Heart right ventricle (tissue), 16 donors: ENCODE data around the gene KIF16B. TPM values are rescaled to one million over a fixed set of nuclear protein-coding genes. Genes with fewer than 3 reads are reported as not detected.

Source experiments
- ATAC-seq, 8 donors: fragments of 200-7000 bp; cut with Tn5 transposase; one replicate each; pipeline ENCODE4 v1.9.1; 2020; ENCODE audit warnings: mild to moderate bottlenecking in 8 of 8, moderate library complexity in 8 of 8, moderate number of reproducible peaks in 1 of 8
- DNase-seq, 2 donors: peaks; one replicate each; pipeline ENCODE4 v3.0.0-alpha.2; 2020
- H3K27ac ChIP-seq, 10 donors: fragments of 200-600 bp; sonication (generic) in 2 of 10; one replicate each; pipeline versions ENCODE4 v1.5.0 to v1.8.0; 2020 to 2022; ENCODE audit warnings: mild to moderate bottlenecking in 3 of 10
- H3K27me3 ChIP-seq, 7 donors: fragments of 200-600 bp; one replicate each; pipeline ENCODE4 v1.8.0; 2021 to 2022; ENCODE audit warnings: mild to moderate bottlenecking in 2 of 7
- H3K36me3 ChIP-seq, 9 donors: fragments of 200-600 bp; sonication (generic) in 1 of 9; one replicate each; pipeline versions ENCODE4 v1.5.0 to v1.8.0; 2020 to 2022; ENCODE audit warnings: mild to moderate bottlenecking in 2 of 9
- H3K4me1 ChIP-seq, 9 donors: fragments of 200-600 bp; sonication (generic) in 1 of 9; one replicate each; pipeline versions ENCODE4 v1.5.0 to v1.8.0; 2020 to 2022; ENCODE audit warnings: mild to moderate bottlenecking in 4 of 9
- H3K4me3 ChIP-seq, 10 donors: fragments of 200-600 bp; sonication (generic) in 2 of 10; one replicate each; pipeline versions ENCODE4 v1.5.0 to v1.8.0; 2020 to 2022; ENCODE audit warnings: mild to moderate bottlenecking in 7 of 10, moderate library complexity in 2 of 10
- H3K9me3 ChIP-seq, 11 donors: fragments of 200-600 bp in 10 of 11; sonication (generic) in 2 of 11; one replicate each; pipeline versions ENCODE4 v1.5.0 to v1.8.0; 2013 to 2022; ENCODE audit warnings: mild to moderate bottlenecking in 2 of 11, control low read depth in 1 of 11, moderate library complexity in 1 of 11
- WGBS, 2 donors: extraction: QIAGEN DNeasy Blood & Tissue Kit; methylation state at CpG; one replicate each; pipeline ENCODE4 v1.1.7; 2013; ENCODE audit warnings: inconsistent platforms in 1 of 2; 5-methylcytosine and 5-hydroxymethylcytosine counted together
- intact Hi-C, 10 donors: fragments of 100-400 bp; cut with DNase I; formaldehyde crosslinking; loops; one replicate each; pipeline versions ENCODE4 v1.11.1 to v1.14.2; 2022
- polyA plus RNA-seq, 2 donors: library from polyadenylated mRNA; stranded (reverse); fragments of 200-250 nt; gene quantifications; one replicate each; pipeline ENCODE4 v1.2.3, GENCODE V29; 2013
- total RNA-seq, 10 donors: library from RNA; stranded (reverse); fragmentation: NEBNext Ultra II Directional in 3 of 10; extraction: Animal tissue kit (Norgen Biotek cat#: 25700) in 3 of 10; gene quantifications; one replicate each; pipeline versions ENCODE4 v1.2.1 to v1.2.4, GENCODE V29; 2021 to 2023
- TF ChIP-seq, protein P1 (sequence below), 9 donors: fragments of 200-600 bp; sonication (generic) in 2 of 9; IDR thresholded peaks; one replicate each; pipeline versions ENCODE4 v1.5.0 to v1.8.0; 2021 to 2022; ENCODE audit warnings: antibody characterized with exemption in 9 of 9, mild to moderate bottlenecking in 5 of 9, moderate library complexity in 1 of 9
- donor health status: Arrhythmogenic right ventricular cardiomyopathy.
- donor health status: ischemic (EF 13 %, LVEDD 7.1; RV severe dilation, severe dysfunction).
- donor health status: healthy with polysubstance abuse.
- donor health status: DM: no; HTN: yes; CAD: no.
- donor health status: DM: no; HTN: no; CAD: no.
- donor health status: ischemic (EF 25% LVEDD 6.9; RV normal size, moderate dysfunction).
- donor health status: ischemic (EF 25% LVEDD 5.7; RV mildly dilated, moderate dysfunction).
- donor health status: healthy.
- donor health status: DM: yes; HTN: yes; CAD: no.
- donor health status: Ischemic cardiomyopathy.
- donor health status: ischemic (EF 35%, LVEDD 5.7; RV mildly dilated, moderate dysfunction).
- donor health status: nonischemic (EF 11% LVEDD 7.7; RV severe dilation, severe dysfunction).
- donor health status: DM: yes; HTN: yes; CAD: no.
- donor health status: PGD.
- donor health status: ischemic (EF 29% LVEDD 5.4; RV normal size, mild dysfunction).
- donor health status: nonischemic (EF 23%, LVEDD 6.1; RV moderate dilation, normal function).

Gene KIF16B
- total and polyA plus RNA-seq, 12 donors: 9.7 to 22.5 (median 17.9) TPM

DNA sequence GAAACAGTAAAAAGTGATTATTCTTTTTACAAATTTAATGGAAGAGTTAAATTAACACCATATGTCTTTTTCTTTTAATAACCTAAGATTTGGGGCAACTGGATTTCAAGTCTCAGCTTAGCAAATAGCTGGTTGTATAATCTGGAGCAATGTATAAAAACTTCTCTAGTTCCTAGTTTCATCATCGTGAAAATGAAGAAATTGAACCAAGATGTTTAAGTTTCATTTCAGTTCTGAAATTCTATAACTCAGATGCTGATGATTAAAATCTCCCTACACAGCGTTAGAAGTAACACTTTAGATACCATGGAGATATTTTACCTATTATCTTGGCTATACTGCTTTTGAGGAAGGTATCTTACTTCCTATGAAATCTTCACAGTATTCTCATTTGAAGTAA is 252.0 kb downstream of the KIF16B start:
- WGBS, 2 donors: 92% methylated on average over 2 of the region's 2 CpGs
- intact Hi-C loops: no loop called here
- ATAC-seq (no peak), DNase-seq (no peak)
- H3K27me3 ChIP-seq: no peaks in the 10 kb centered on the region
- H3K9me3 ChIP-seq: peaks cover 0 to 14% (median 0%) of the 10 kb centered on the region in 11 donors
- H3K36me3 ChIP-seq: no peaks in the 10 kb centered on the region
- no peak overlapping the region for H3K27ac ChIP-seq
- no peaks in the 10 kb centered on the region for H3K4me1 ChIP-seq
- no peak overlapping the region for H3K4me3 ChIP-seq
- TF ChIP-seq, protein P1, sequence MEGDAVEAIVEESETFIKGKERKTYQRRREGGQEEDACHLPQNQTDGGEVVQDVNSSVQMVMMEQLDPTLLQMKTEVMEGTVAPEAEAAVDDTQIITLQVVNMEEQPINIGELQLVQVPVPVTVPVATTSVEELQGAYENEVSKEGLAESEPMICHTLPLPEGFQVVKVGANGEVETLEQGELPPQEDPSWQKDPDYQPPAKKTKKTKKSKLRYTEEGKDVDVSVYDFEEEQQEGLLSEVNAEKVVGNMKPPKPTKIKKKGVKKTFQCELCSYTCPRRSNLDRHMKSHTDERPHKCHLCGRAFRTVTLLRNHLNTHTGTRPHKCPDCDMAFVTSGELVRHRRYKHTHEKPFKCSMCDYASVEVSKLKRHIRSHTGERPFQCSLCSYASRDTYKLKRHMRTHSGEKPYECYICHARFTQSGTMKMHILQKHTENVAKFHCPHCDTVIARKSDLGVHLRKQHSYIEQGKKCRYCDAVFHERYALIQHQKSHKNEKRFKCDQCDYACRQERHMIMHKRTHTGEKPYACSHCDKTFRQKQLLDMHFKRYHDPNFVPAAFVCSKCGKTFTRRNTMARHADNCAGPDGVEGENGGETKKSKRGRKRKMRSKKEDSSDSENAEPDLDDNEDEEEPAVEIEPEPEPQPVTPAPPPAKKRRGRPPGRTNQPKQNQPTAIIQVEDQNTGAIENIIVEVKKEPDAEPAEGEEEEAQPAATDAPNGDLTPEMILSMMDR (IDR thresholded peaks at IDR 0.05): no peak

DNA sequence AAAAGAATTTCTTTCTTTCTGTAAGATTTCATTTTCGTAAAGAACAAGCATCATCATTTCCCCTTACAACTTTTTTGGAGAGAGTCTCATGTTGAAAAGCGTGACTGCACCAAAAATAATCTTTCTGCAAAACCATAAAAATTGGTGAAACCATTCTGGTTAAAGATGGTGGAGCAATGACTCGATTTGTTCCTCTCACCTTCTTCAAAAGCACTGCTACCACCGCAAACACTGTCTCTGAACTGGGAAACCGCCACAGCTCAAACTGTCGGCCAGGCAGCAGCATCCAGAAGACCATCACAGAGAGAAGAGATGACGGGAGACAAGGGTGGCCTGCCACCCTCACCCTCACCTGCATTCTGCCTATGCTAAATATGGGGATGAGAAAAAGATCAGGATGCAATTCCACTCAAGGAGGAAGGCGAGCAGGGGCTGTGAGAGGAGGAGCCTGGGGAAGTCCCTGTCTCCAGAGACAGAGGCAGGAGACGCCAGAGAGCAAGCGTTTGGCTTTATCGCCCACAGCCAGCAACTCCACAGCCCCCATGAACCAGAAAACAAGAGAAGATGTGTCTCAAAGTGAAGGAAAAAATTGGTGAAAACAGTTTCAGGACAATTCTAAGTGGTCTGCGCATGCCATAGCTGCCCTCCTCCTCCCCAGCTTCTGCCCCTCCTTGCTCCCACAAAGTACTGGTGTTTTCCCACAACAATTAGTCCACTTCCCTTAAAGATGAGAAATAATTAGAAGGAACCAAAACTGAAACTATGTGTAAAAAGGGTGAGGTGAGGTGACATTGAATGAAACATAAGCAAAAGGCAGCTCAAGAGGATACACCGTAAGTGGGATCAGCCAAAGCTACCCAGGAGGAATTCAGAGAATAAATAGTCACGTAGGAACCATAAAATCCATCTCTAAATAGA is 255.5 kb downstream of the KIF16B start:
- H3K9me3 ChIP-seq: no peaks in the 10 kb centered on the region
- H3K4me1 ChIP-seq: no peaks in the 10 kb centered on the region
- ATAC-seq: peak in 5 of 8 donors; percentile 27 to 70 (median 42)
- H3K27me3 ChIP-seq: no peaks in the 10 kb centered on the region
- peak overlapping the region in 4 of 10 donors; percentile 35 to 61 (median 56) for H3K27ac ChIP-seq
- 73 to 78% methylated on average over 14 of the region's 14 CpGs for WGBS, 2 donors
- intact Hi-C loops: no loop called here
- peak overlapping the region in 6 of 10 donors; percentile 2 to 40 (median 28) for H3K4me3 ChIP-seq
- no peak for DNase-seq
- H3K36me3 ChIP-seq: peaks cover 0 to 14% (median 0%) of the 10 kb centered on the region in 9 donors
- TF ChIP-seq, protein P1 (IDR thresholded peaks at IDR 0.05): no peak

DNA sequence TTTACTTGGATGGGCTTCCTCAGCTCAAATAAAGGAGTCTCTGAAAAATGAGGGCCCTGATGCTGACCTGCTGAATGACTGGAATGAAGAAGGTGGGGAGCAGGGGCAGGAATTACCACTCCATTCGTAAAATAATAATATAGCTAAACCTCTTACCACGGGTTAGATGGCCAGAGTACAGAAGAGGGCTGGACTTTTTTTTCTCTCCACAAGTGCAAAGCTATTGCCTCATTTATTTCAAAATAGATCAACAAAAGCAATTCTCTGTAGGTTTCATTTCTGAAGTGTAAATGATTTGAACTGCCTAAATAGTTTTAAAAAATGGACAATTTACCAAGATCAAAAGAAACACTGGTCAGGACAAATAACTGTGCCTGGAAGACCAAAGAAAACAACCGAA is 256.7 kb downstream of the KIF16B start:
- Histone ChIP-seq H3K27me3 (no peaks in the 10 kb centered on the region), H3K36me3 (peaks cover 0 to 19% (median 0%) of the 10 kb centered on the region in 9 donors), H3K4me3 (no peak overlapping the region), H3K27ac (no peak overlapping the region), H3K4me1 (no peaks in the 10 kb centered on the region), H3K9me3 (no peaks in the 10 kb centered on the region)
- 92 to 94% methylated on average over 3 of the region's 3 CpGs for WGBS, 2 donors
- DNase-seq (no peak), ATAC-seq (no peak)
- TF ChIP-seq, protein P1 (IDR thresholded peaks at IDR 0.05): no peak
- intact Hi-C loops: no loop called here

DNA sequence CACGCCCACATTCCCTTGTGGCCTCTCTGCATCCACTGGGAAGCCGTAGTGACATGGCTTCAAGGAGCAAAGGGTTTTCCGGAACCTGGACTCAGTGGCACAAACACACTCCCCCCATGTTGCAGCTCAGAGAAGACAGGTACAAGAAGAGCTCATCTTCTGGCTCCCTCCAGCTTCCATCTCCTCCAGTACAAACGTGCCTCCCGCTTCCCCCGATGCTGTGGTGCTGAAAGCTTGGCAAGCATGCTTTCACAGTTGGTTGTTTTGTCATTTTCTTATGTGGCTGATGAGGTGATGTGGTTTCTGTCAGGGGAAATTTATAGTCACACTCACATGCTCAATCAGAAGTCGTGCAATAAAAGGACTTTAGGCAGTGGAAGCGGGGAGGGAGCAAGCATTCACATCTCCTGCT is 258.5 kb downstream of the KIF16B start:
- no peak overlapping the region for H3K4me3 ChIP-seq
- no peaks in the 10 kb centered on the region for H3K4me1 ChIP-seq
- DNase-seq: no peak
- H3K27me3 ChIP-seq: no peaks in the 10 kb centered on the region
- peaks cover 0 to 34% (median 0%) of the 10 kb centered on the region in 9 donors for H3K36me3 ChIP-seq
- no peak for ATAC-seq
- H3K9me3 ChIP-seq: no peaks in the 10 kb centered on the region
- no peak overlapping the region for H3K27ac ChIP-seq
- WGBS, 2 donors: 92 to 95% methylated on average over 8 of the region's 8 CpGs
- TF ChIP-seq, protein P1 (IDR thresholded peaks at IDR 0.05): no peak
- intact Hi-C loops: no loop called here
